ENCODE results near the gene GALNT2. TPM values are rescaled to one million over a fixed set of nuclear protein-coding genes. Genes with fewer than 3 reads are reported as not detected.

Gene GALNT2
- polyA plus RNA-seq, 2 of the 4 experiments (the other 2 are of a cell fraction): 66.9 to 114 TPM

DNA sequence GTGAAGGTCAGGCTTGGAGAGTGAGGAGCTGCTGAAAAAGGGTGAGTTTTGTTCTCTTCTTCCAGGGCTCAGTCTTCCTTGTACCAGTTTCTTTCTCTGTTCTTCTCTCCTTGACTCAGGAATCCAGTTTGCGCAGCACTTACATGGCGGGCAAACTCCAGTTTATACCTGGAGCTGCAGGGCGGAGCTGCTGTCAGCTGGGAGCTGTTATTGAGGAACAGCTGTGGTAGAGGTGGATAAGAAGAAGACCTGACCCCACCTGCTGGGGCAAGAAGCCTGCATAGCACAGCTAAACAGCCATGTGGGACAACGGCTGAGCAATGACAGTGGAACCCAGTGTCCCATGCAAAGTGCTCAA is 46.2 kb downstream of the GALNT2 start:
- 94% methylated on average over 4 of the region's 4 CpGs for WGBS (ENCODE audit: missing lambda C conversion rate)
- ChIA-PET CTCF (interaction anchor here (0.7 to 1.7 kb wide), 4 partner anchors 9 to 584 kb away, joined by 3 to 4 read pairs (median 4); no protein-coding TSS in a partner anchor), POLR2A (no interaction called here)
- Histone ChIP-seq H3K27ac (peak overlapping the region; percentile 3 to 78; a peak in 4 of 6 replicates), H3K4me2 (peak overlapping the region; percentile 40), H3K9me3 (no peaks in the 10 kb centered on the region), H3K4me1 (peaks cover 51% of the 10 kb centered on the region), H3K4me3 (no peak overlapping the region)
- no peak for TF ChIP-seq RARB (CRISPR knock-in tag; IDR thresholded peaks at IDR 0.05)
- TF ChIP-seq, protein P1, sequence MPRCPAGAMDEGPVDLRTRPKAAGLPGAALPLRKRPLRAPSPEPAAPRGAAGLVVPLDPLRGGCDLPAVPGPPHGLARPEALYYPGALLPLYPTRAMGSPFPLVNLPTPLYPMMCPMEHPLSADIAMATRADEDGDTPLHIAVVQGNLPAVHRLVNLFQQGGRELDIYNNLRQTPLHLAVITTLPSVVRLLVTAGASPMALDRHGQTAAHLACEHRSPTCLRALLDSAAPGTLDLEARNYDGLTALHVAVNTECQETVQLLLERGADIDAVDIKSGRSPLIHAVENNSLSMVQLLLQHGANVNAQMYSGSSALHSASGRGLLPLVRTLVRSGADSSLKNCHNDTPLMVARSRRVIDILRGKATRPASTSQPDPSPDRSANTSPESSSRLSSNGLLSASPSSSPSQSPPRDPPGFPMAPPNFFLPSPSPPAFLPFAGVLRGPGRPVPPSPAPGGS (IDR thresholded peaks at IDR 0.05): no peak
- no peak for TF ChIP-seq JUNB (IDR thresholded peaks at IDR 0.05)
- no peak for TF ChIP-seq KDM5A (IDR thresholded peaks at IDR 0.05)
- no peak for TF ChIP-seq NR3C1 (IDR thresholded peaks at IDR 0.05)
- no peak for TF ChIP-seq POLR2A (IDR thresholded peaks at IDR 0.05; ENCODE audit: low read length)
- TF ChIP-seq, protein P2, sequence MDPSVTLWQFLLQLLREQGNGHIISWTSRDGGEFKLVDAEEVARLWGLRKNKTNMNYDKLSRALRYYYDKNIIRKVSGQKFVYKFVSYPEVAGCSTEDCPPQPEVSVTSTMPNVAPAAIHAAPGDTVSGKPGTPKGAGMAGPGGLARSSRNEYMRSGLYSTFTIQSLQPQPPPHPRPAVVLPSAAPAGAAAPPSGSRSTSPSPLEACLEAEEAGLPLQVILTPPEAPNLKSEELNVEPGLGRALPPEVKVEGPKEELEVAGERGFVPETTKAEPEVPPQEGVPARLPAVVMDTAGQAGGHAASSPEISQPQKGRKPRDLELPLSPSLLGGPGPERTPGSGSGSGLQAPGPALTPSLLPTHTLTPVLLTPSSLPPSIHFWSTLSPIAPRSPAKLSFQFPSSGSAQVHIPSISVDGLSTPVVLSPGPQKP (IDR thresholded peaks at IDR 0.05; ENCODE audit: low read depth, low read length): no peak
- TF ChIP-seq, protein P3, sequence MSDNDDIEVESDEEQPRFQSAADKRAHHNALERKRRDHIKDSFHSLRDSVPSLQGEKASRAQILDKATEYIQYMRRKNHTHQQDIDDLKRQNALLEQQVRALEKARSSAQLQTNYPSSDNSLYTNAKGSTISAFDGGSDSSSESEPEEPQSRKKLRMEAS (IDR thresholded peaks at IDR 0.05): no peak
- TF ChIP-seq HOXB5 (CRISPR knock-in tag; IDR thresholded peaks at IDR 0.05): no peak
- no peak for TF ChIP-seq MAFK (IDR thresholded peaks at IDR 0.05; ENCODE audit: partially characterized antibody)
- no peak for TF ChIP-seq HOXA7 (CRISPR knock-in tag; IDR thresholded peaks at IDR 0.05)
- no peak for TF ChIP-seq ZC3H11A (IDR thresholded peaks at IDR 0.05)
- ATAC-seq (peak in 1 of 2 experiments; percentile 23; a peak in 1 of 6 replicates), DNase-seq (ENCODE audit: low read depth in 1 of 2, low spot score in 1 of 2) (no peak), FAIRE-seq (no peak)

DNA sequence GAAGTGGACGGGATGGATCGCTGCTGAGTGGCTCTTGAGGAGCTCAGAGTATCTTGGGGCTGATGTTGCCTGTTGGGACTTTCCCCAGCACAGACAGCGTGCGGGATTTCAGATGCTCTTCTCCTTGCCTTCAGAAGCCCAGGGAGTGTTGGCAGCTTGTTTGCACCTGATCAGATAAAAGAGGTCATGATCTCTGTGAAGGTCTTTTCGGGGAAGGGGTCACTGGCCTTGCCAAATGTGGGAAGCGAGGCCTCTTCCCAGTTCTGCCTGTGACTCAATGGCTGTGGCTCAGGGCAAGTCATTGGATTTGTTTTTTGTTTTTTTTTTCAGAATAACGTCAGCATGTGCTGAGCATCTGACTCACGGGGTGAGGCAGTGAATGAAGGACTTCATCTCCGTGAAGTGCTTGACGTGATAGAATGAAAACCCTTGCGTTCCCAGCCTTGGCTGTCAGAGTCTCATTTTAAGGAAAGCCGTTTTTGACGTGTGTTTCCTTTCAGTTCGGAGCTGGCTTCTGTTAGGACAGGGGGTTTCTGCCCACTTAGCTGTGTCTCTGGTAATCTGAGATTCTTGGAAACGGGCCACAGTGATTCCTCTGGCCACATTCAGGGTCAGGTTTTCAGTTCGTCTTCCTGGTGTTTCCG is 46.7 kb downstream of the GALNT2 start:
- TF ChIP-seq FOSL2 (IDR thresholded peaks at IDR 0.05): no peak
- TF ChIP-seq FOSL2 (CRISPR knock-in tag; IDR thresholded peaks at IDR 0.05): peak; percentile 44; the same call in 1 of the 2 replicates
- TF ChIP-seq ESRRA (IDR thresholded peaks at IDR 0.05; ENCODE audit: borderline replicate concordance, low read length): peak; percentile 23; the same call in 1 of the 2 replicates
- TF ChIP-seq, protein P3 (IDR thresholded peaks at IDR 0.05): 0 out of 2 replicates have a peak, but pooled peaks have one; percentile 25
- TF ChIP-seq ZNF302 (CRISPR knock-in tag; IDR thresholded peaks at IDR 0.05): no peak
- FAIRE-seq: no peak
- POLR2A ChIA-PET: no interaction called here
- H3K4me1 ChIP-seq: peaks cover 49% of the 10 kb centered on the region
- DNase-seq (ENCODE audit: low read depth in 1 of 2, low spot score in 1 of 2): peak in 1 of 2 experiments; percentile 55
- ATAC-seq: peak; percentile 57 to 74; a peak in 5 of 6 replicates
- 70% methylated on average over 17 of the region's 17 CpGs for WGBS (ENCODE audit: missing lambda C conversion rate)
- peak overlapping the region in 1 of 2 experiments; percentile 78; a peak in 3 of 6 replicates for H3K27ac ChIP-seq
- H3K4me2 ChIP-seq: peak overlapping the region; percentile 40
- H3K4me3 ChIP-seq: no peak overlapping the region
- CTCF ChIA-PET: interaction anchor here (0.7 to 1.7 kb wide), 4 partner anchors 9 to 585 kb away, joined by 3 to 4 read pairs (median 4); no protein-coding TSS in a partner anchor
- no peaks in the 10 kb centered on the region for H3K9me3 ChIP-seq

DNA sequence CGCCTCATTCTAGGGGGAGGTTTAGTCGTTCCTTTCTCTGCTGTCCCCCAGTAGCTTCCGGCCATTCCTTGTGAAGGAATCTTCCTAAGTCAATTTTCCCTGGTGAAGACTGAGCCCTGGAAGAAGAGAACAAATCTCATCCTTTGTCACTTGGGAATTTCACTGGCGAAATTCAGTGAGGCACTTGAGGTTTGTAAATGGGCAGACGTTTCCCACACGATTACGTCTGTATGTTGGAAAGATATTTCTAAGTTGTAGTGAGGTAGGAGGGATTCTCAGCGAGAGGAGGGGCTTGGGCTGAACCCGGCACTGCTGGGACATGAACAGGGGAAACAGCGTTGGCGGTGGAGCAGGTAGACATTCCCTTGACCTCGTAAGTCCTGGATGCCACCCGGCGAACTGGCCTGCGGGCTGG is 47.2 kb downstream of the GALNT2 start:
- peak overlapping the region; percentile 40 for H3K4me2 ChIP-seq
- ATAC-seq: no peak
- peaks cover 49% of the 10 kb centered on the region for H3K4me1 ChIP-seq
- no peaks in the 10 kb centered on the region for H3K9me3 ChIP-seq
- peak overlapping the region in 1 of 2 experiments; percentile 78; a peak in 2 of 6 replicates for H3K27ac ChIP-seq
- whole genome bisulfite sequencing (ENCODE audit: missing lambda C conversion rate): 92% methylated on average over 15 of the region's 15 CpGs
- no peak for DNase-seq (ENCODE audit: low read depth in 1 of 2, low spot score in 1 of 2)
- FAIRE-seq: no peak
- TF ChIP-seq CHD4 (IDR thresholded peaks at IDR 0.05; ENCODE audit: borderline replicate concordance) (no peak), EHMT2 (IDR thresholded peaks at IDR 0.05; ENCODE audit: low read depth) (no peak), JUNB (IDR thresholded peaks at IDR 0.05) (no peak), MAFK (IDR thresholded peaks at IDR 0.05; ENCODE audit: partially characterized antibody) (no peak)
- TF ChIP-seq, protein P1 (IDR thresholded peaks at IDR 0.05): no peak
- TF ChIP-seq, protein P3 (IDR thresholded peaks at IDR 0.05): no peak
- TF ChIP-seq, protein P4, sequence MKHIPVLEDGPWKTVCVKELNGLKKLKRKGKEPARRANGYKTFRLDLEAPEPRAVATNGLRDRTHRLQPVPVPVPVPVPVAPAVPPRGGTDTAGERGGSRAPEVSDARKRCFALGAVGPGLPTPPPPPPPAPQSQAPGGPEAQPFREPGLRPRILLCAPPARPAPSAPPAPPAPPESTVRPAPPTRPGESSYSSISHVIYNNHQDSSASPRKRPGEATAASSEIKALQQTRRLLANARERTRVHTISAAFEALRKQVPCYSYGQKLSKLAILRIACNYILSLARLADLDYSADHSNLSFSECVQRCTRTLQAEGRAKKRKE (CRISPR knock-in tag; IDR thresholded peaks at IDR 0.05; ENCODE audit: low read depth): no peak
- no peak overlapping the region for H3K4me3 ChIP-seq
- POLR2A ChIA-PET: interaction anchor here (0.6 kb wide), 1 partner anchor 23 kb away, joined by 4 read pairs; no protein-coding TSS in a partner anchor
- CTCF ChIA-PET: interaction anchor here (0.8 to 1.7 kb wide), 4 partner anchors 8 to 585 kb away, joined by 3 to 4 read pairs (median 4); no protein-coding TSS in a partner anchor

Data from A549 (cell line).